ENCODE results near the gene SF3B1.

Gene SF3B1

GRCh38 chr2:197450465-197450864 is 15.6 kb upstream of the SF3B1 start:
- no peaks in the 10 kb centered on the region for H3K36me3 ChIP-seq (ENCODE audit: insufficient read depth, low read length)
- H3K79me2 ChIP-seq (ENCODE audit: insufficient read depth, low read length), result peaks cover 28% of the 10 kb centered on the region
- no peaks in the 10 kb centered on the region for H3K9me3 ChIP-seq (ENCODE audit: insufficient read depth, low read length, severe bottlenecking)
- H3K27me3 ChIP-seq (ENCODE audit: insufficient read depth, low read length, poor library complexity), result no peaks in the 10 kb centered on the region
- H3K4me3 ChIP-seq (ENCODE audit: low read depth in 1 of 2, low read length in 2 of 2), result no peak overlapping the region
- H4K20me1 ChIP-seq (ENCODE audit: insufficient read depth, low read length), result peaks cover 9% of the 10 kb centered on the region; the same call in 1 of the 2 replicates
- DNase-seq (no peak), ATAC-seq (ENCODE audit: insufficient read depth, low read depth) (no peak)
- no peak overlapping the region for H3K9ac ChIP-seq (ENCODE audit: low read depth, low read length)
- H3K4me2 ChIP-seq (ENCODE audit: insufficient read depth, low read length), result no peak overlapping the region
- H3K4me1 ChIP-seq (ENCODE audit: insufficient read depth, low read length), result peaks cover 32% of the 10 kb centered on the region
- no peak for TF ChIP-seq EZH2 (IDR thresholded peaks at IDR 0.05; ENCODE audit: borderline replicate concordance, low read depth, low read length, severe bottlenecking)
- TF ChIP-seq, protein P1, sequence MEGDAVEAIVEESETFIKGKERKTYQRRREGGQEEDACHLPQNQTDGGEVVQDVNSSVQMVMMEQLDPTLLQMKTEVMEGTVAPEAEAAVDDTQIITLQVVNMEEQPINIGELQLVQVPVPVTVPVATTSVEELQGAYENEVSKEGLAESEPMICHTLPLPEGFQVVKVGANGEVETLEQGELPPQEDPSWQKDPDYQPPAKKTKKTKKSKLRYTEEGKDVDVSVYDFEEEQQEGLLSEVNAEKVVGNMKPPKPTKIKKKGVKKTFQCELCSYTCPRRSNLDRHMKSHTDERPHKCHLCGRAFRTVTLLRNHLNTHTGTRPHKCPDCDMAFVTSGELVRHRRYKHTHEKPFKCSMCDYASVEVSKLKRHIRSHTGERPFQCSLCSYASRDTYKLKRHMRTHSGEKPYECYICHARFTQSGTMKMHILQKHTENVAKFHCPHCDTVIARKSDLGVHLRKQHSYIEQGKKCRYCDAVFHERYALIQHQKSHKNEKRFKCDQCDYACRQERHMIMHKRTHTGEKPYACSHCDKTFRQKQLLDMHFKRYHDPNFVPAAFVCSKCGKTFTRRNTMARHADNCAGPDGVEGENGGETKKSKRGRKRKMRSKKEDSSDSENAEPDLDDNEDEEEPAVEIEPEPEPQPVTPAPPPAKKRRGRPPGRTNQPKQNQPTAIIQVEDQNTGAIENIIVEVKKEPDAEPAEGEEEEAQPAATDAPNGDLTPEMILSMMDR (IDR thresholded peaks at IDR 0.05; ENCODE audit: borderline replicate concordance, extremely low read depth, low read length, poor library complexity, severe bottlenecking), result no peak
- H2AFZ ChIP-seq (ENCODE audit: low read depth, low read length), result no peak overlapping the region
- no peak overlapping the region for H3K27ac ChIP-seq (ENCODE audit: low read length)

- H3K27me3 ChIP-seq (ENCODE audit: insufficient read depth, low read length, poor library complexity), result no peaks in the 10 kb centered on the region
Observed at GRCh38 chr2:197446844-197447243, 12.0 kb upstream of the SF3B1 start.

GRCh38 chr2:197445746-197446145 is 10.9 kb upstream of the SF3B1 start:
- no peak overlapping the region for H3K4me3 ChIP-seq (ENCODE audit: low read depth in 1 of 2, low read length in 2 of 2)
- H3K9me3 ChIP-seq (ENCODE audit: insufficient read depth, low read length, severe bottlenecking), result no peaks in the 10 kb centered on the region
- no peaks in the 10 kb centered on the region for H4K20me1 ChIP-seq (ENCODE audit: insufficient read depth, low read length)
- H3K27ac ChIP-seq (ENCODE audit: low read length), result no peak overlapping the region
- DNase-seq (no peak), ATAC-seq (ENCODE audit: insufficient read depth, low read depth) (no peak)
- H3K4me1 ChIP-seq (ENCODE audit: insufficient read depth, low read length), result peaks cover 3% of the 10 kb centered on the region; the same call in 1 of the 2 replicates
- no peak for TF ChIP-seq EZH2 (IDR thresholded peaks at IDR 0.05; ENCODE audit: borderline replicate concordance, low read depth, low read length, severe bottlenecking)
- TF ChIP-seq, protein P1 (IDR thresholded peaks at IDR 0.05; ENCODE audit: borderline replicate concordance, extremely low read depth, low read length, poor library complexity, severe bottlenecking), result no peak
- H2AFZ ChIP-seq (ENCODE audit: low read depth, low read length), result no peak overlapping the region
- no peaks in the 10 kb centered on the region for H3K27me3 ChIP-seq (ENCODE audit: insufficient read depth, low read length, poor library complexity)
- no peaks in the 10 kb centered on the region for H3K79me2 ChIP-seq (ENCODE audit: insufficient read depth, low read length)
- H3K9ac ChIP-seq (ENCODE audit: low read depth, low read length), result no peak overlapping the region
- no peaks in the 10 kb centered on the region for H3K36me3 ChIP-seq (ENCODE audit: insufficient read depth, low read length)
- H3K4me2 ChIP-seq (ENCODE audit: insufficient read depth, low read length), result no peak overlapping the region

More at GRCh38 chr2:197446844-197447243, 12.0 kb upstream of the SF3B1 start:
- Histone ChIP-seq H2AFZ (ENCODE audit: low read depth, low read length) (no peak overlapping the region), H3K9ac (ENCODE audit: low read depth, low read length) (no peak overlapping the region), H3K4me1 (ENCODE audit: insufficient read depth, low read length) (peaks cover 13% of the 10 kb centered on the region), H3K4me2 (ENCODE audit: insufficient read depth, low read length) (no peak overlapping the region), H3K36me3 (ENCODE audit: insufficient read depth, low read length) (no peaks in the 10 kb centered on the region), H4K20me1 (ENCODE audit: insufficient read depth, low read length) (no peaks in the 10 kb centered on the region), H3K4me3 (ENCODE audit: low read depth in 1 of 2, low read length in 2 of 2) (no peak overlapping the region), H3K79me2 (ENCODE audit: insufficient read depth, low read length) (no peaks in the 10 kb centered on the region), H3K9me3 (ENCODE audit: insufficient read depth, low read length, severe bottlenecking) (no peaks in the 10 kb centered on the region), H3K27ac (ENCODE audit: low read length) (no peak overlapping the region)
- ATAC-seq (ENCODE audit: insufficient read depth, low read depth) (no peak), DNase-seq (no peak)
- no peak for TF ChIP-seq EZH2 (IDR thresholded peaks at IDR 0.05; ENCODE audit: borderline replicate concordance, low read depth, low read length, severe bottlenecking)
- TF ChIP-seq, protein P1 (IDR thresholded peaks at IDR 0.05; ENCODE audit: borderline replicate concordance, extremely low read depth, low read length, poor library complexity, severe bottlenecking), result no peak

GRCh38 chr2:197442857-197443256 is 8.0 kb upstream of the SF3B1 start:
- Histone ChIP-seq H3K36me3 (ENCODE audit: insufficient read depth, low read length) (no peaks in the 10 kb centered on the region), H4K20me1 (ENCODE audit: insufficient read depth, low read length) (no peaks in the 10 kb centered on the region), H3K4me3 (ENCODE audit: low read depth in 1 of 2, low read length in 2 of 2) (no peak overlapping the region), H3K27me3 (ENCODE audit: insufficient read depth, low read length, poor library complexity) (no peaks in the 10 kb centered on the region), H3K4me2 (ENCODE audit: insufficient read depth, low read length) (no peak overlapping the region), H3K9ac (ENCODE audit: low read depth, low read length) (no peak overlapping the region), H3K4me1 (ENCODE audit: insufficient read depth, low read length) (peaks cover 3% of the 10 kb centered on the region; the same call in 1 of the 2 replicates), H2AFZ (ENCODE audit: low read depth, low read length) (no peak overlapping the region), H3K79me2 (ENCODE audit: insufficient read depth, low read length) (no peaks in the 10 kb centered on the region), H3K27ac (ENCODE audit: low read length) (no peak overlapping the region), H3K9me3 (ENCODE audit: insufficient read depth, low read length, severe bottlenecking) (no peaks in the 10 kb centered on the region)
- no peak for ATAC-seq (ENCODE audit: insufficient read depth, low read depth)
- TF ChIP-seq, protein P1 (IDR thresholded peaks at IDR 0.05; ENCODE audit: borderline replicate concordance, extremely low read depth, low read length, poor library complexity, severe bottlenecking), result no peak
- no peak for DNase-seq
